GM18526 (cell line): ENCODE results near the gene SLFN12.

ENCODE experiments used
- POLR2A ChIP-seq: IDR thresholded peaks from 3 replicates; pipeline ENCODE4 v1.6.1; 2011; ENCODE audit not compliant: insufficient read length; ENCODE audit errors: extremely low read depth

Gene SLFN12

DNA sequence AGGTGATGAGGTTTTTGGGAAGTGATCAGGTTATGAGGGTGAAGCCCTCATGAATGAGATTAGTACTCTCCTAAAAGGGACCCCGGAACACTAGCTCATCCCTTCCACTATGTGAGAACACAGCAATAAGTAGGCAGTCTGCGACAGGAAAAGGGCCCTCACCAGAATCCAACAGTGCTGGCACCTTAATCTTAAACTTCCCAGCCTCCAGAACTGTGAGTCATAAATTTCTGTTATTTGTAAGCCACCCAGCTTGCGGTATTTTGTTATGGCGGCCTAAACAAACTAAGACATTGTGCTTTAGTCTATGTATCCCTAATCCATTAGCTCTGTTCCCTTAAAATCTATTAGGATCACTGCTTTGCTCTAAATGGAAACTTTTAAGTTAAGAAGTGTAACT, 8.5 kb downstream of the SLFN12 start:
- no peak for TF ChIP-seq POLR2A

- TF ChIP-seq POLR2A, result no peak
Measured at GRCh38 chr17:35416659-35417058, 15.6 kb downstream of the SLFN12 start.

- no peak for TF ChIP-seq POLR2A
Measured at GRCh38 chr17:35414247-35414646, 18.1 kb downstream of the SLFN12 start.

- TF ChIP-seq POLR2A, result no peak
Measured at GRCh38 chr17:35407531-35407930, 24.8 kb downstream of the SLFN12 start.

DNA sequence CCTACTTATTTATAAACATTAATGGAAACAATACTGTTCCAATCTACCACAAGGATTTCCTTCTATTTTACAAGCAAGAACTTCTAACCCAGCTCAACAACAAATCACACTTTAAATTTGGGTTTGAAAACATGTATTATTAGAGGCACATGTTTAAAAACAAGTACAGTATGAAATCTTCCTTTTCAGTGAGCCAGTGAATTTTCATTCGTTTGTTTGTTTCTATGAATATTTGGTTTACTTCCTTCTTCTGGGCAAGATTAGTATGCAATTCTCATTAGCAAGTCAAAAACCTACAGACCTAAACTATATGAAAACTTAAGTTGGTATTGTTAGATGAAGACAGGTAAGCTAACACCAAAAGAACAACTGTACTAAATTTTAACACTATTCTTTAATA, 25.7 kb downstream of the SLFN12 start:
- no peak for TF ChIP-seq POLR2A

DNA sequence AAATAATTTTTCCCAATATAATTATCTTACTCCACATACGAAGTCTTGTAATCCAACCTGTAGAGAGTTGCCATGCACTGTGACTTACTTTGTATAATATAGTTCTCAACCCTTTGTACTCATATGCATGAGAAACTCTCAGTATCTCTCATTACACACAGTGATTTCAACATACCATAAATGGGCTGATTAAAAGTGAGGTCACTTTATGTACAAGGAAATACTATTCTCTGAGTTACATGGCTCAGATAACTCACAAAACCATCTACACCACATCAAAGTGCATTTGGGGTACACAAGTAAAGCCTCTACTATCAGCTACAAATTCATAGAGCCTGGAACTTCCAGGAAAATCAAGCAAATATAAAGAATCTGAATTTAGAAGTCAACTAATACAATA, 27.9 kb downstream of the SLFN12 start:
- no peak for TF ChIP-seq POLR2A

- TF ChIP-seq POLR2A, result no peak
Measured at GRCh38 chr17:35390663-35391062, 41.6 kb downstream of the SLFN12 start.

GRCh38 chr17:35390156-35390555, 42.1 kb downstream of the SLFN12 start:
- TF ChIP-seq POLR2A, result no peak

DNA sequence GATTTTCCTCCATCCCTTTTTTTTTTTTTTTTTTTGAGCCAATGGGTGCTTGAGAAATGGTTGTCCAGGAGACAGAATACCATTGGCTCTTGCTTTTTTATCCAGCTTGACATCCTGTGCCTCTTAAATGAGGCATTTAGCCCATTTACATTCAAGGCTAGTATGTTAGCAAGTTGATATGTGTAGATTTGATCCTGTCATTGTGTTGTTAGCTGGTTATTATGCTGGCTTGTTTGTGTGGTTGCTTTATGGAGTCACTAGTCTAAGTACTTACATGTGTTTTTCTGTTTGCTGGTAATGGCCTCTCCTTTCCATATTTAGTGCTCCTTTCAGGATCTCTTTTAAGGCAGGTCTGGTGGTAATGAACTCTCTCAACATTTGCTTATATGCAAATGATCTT, 44.8 kb downstream of the SLFN12 start:
- TF ChIP-seq POLR2A, result no peak

GRCh38 chr17:35377706-35378105, 54.6 kb downstream of the SLFN12 start:
- no peak for TF ChIP-seq POLR2A

GRCh38 chr17:35377068-35377467, 55.2 kb downstream of the SLFN12 start:
- no peak for TF ChIP-seq POLR2A

DNA sequence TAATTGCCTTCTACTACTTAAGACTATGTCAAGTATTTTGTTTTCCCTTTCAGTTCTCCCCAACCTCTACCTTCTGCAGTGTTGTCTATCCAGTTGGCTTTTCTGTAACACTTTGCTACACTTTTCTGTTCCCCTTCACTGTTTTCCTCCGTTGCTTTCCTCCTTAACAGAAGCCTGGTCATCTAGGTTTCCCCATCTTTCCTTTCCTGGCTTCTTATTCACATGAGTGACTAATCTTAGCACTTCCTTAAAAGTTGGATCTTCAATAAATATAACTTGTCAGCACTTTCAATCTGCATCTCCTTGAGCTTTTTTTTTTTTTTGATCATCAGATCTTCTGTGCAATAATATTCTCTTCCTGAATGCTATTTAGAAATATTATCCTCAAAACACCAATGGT, 56.1 kb downstream of the SLFN12 start:
- no peak for TF ChIP-seq POLR2A

GRCh38 chr17:35374766-35375344, 57.4 kb downstream of the SLFN12 start:
- no peak for TF ChIP-seq POLR2A

DNA sequence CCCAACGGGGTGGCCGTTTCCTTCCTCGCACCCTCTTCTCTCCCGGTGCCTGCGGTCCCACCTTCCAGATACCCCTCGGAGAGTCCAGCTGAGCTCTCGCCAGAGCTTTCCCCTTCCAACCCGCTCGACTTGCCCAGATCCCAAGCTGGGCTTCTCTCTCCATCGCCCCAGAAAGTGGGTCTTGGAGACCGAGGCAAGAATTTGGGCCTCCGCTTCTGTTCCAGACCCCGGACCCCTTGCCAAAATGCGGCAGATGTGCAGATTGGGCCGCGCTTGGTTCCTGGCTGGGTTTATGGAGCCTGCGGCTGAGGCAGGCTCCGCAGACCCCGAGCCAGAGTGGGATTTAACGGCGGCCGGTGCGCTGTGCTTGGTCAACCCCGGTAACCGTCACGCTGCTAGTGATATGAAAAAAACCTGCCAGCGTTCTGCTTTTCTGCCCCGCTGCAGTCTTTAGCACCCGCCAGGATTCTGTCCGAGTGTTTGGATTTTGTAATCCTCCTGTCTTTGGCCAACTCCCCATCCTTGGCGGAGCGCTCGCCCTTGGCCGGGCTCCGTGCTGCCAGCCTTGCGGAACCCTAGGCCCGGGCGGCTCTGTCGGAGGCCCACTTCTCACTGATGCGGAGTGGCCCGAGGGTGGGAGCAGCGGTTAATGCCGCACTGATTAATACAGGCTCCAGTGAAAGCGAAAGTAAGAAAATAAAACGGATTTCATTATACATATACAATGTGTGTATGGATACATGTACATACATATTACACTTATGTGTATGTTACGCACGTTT, 58.1 kb downstream of the SLFN12 start:
- no peak for TF ChIP-seq POLR2A

DNA sequence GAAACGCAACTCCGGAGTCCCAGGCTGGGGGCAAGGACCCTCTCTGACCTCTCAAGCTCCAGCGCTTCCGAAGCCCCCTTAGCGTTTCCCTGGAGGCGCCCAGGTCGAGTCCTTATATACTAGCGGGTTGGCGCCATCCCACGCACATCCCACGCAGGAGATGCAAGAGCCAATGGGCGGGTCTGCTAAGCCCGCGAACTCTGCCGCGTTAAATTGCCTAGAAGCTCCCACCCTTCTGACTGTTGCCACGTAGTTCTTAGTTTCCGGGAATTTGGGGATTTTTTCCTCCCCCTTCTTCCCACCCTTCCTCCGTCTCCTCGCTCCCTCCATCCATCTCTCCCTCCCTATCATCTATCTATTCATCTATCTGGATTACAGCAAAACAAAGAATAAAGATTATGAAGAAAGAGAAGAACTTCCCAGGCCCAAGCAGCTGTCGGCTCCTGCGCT, 58.7 kb downstream of the SLFN12 start, which contains the start of gene SLFN11:
TSS of gene SLFN11 (minus strand) at position 88 of the 450 bp plus-strand sequence. CDS start 9,814 bp downstream, outside the sequence.
- peak; percentile 90 for TF ChIP-seq POLR2A

- TF ChIP-seq POLR2A, result no peak
Measured at GRCh38 chr17:35372846-35373533, 59.3 kb downstream of the SLFN12 start.
